Osteoblast (primary cell): ENCODE measurements around the gene ARHGEF26. TPM values are rescaled to one million over a fixed set of nuclear protein-coding genes. Genes with fewer than 3 reads are reported as not detected.
A peak's percentile ranks its signal among the peaks of the same experiment; 100 is the strongest.

Experiments
- DNase-seq: peaks from one replicate; pipeline ENCODE4 v3.0.0; 2011; ENCODE audit warnings: low spot score, mixed read lengths; ENCODE audit not compliant: insufficient read length; ENCODE audit errors: missing footprints
- H2AFZ ChIP-seq: 2 replicates; pipeline ENCODE4 v1.6.0; 2011; ENCODE audit warnings: mild to moderate bottlenecking, low read length
- H3K27ac ChIP-seq: 2 replicates; pipeline ENCODE4 v1.5.1; 2011; ENCODE audit warnings: mild to moderate bottlenecking, low read depth, low read length, moderate library complexity
- H3K27me3 ChIP-seq: 2 replicates; pipeline ENCODE4 v1.6.0; 2012; ENCODE audit warnings: mild to moderate bottlenecking, control low read depth, inconsistent platforms, low read length, moderate library complexity; ENCODE audit not compliant: insufficient read depth
- H3K36me3 ChIP-seq: 2 replicates; pipeline ENCODE4 v1.5.1; 2011; ENCODE audit warnings: mild to moderate bottlenecking, low read length, control low read depth, moderate library complexity; ENCODE audit not compliant: insufficient read depth
- H3K4me1 ChIP-seq: 2 replicates; pipeline ENCODE4 v1.5.1; 2011; ENCODE audit warnings: mild to moderate bottlenecking, low read length, control low read depth, moderate library complexity; ENCODE audit not compliant: insufficient read depth
- H3K4me2 ChIP-seq: 2 replicates; pipeline ENCODE4 v1.6.0; 2011; ENCODE audit warnings: mild to moderate bottlenecking, low read length; ENCODE audit not compliant: insufficient read depth
- H3K4me3 ChIP-seq: fragments of 200-600 bp; sonication (generic); 3 replicates; pipeline ENCODE4 v1.5.1; 2012; ENCODE audit warnings: mild to moderate bottlenecking, low read length, inconsistent platforms; ENCODE audit not compliant: insufficient read depth
- H3K79me2 ChIP-seq: 2 replicates; pipeline ENCODE4 v1.6.0; 2012; ENCODE audit warnings: mild to moderate bottlenecking, low read length, control low read depth, inconsistent platforms; ENCODE audit not compliant: insufficient read depth
- H3K9me3 ChIP-seq: 2 replicates; pipeline ENCODE4 v1.5.1; 2011; ENCODE audit warnings: low read depth, low read length, control low read depth
- H4K20me1 ChIP-seq: 2 replicates; pipeline ENCODE4 v1.6.0; 2012; ENCODE audit warnings: mild to moderate bottlenecking, low read length, control low read depth; ENCODE audit not compliant: insufficient read depth
- total RNA-seq: library from RNA; depleted of rRNA; stranded (reverse); fragments of >200 nt; gene quantifications from 2 replicates; pipeline ENCODE4 v1.2.3, GENCODE V29; 2012
- TF ChIP-seq, protein P1 (sequence below): IDR thresholded peaks from 2 replicates; pipeline ENCODE4 v1.5.1; 2011; ENCODE audit warnings: mild to moderate bottlenecking, low read depth, low read length, moderate library complexity; ENCODE audit errors: extremely low read depth

ARHGEF26 gene
- total RNA-seq, 1 donor: 3.6 TPM

DNA sequence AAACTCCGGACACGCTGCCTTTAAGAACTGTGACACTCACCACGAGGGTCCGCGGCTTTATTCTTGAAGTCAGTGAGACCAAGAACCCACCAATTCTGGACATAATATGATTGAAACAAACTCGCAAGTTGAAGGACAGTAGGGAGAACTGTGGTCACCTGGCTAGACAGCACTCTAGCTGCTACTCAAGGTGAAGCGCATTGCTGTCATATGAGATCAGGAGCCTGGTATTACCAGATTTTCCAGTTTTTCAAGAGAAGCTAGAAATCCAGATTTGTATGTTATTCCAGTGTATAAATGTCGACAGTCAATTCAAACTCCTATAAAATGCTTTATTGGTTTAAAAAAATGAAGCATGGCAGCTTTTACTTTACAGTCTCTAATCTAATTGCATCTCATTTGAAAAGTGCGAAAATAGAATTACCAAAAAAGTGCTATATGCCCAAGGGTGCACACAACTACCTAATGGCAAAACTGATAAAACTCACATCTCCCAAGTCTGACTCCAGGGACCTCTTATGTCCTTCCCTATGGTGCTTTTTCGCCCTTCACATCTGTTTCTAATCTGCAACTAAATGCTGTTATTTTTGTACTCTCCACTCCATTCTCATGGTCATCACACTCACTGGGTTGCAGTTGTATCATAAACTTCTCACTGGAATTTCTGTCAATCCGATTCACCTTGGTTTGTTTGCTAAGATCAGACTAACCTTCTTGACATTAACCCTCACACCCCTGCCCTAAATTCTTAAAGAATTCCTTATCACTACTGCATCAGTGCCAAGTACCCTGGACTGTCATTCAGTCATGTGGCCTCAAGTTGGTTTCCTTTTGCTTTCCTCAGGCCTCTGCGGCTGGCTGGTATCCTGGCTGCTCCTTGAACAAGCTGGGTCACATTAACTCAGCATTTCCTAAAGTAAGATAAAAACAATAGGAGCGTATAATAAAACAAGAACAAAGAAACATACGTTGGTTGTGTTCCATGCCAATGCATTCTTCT, 31.5 kb upstream of the ARHGEF26 start:
- Histone ChIP-seq H2AFZ (no peak overlapping the region), H3K9me3 (no peaks in the 10 kb centered on the region), H3K36me3 (no peaks in the 10 kb centered on the region), H3K4me2 (no peak overlapping the region), H3K4me1 (no peaks in the 10 kb centered on the region), H3K4me3 (no peak overlapping the region), H3K79me2 (no peaks in the 10 kb centered on the region), H3K27me3 (no peaks in the 10 kb centered on the region), H4K20me1 (no peaks in the 10 kb centered on the region), H3K27ac (no peak overlapping the region)
- TF ChIP-seq, protein P1, sequence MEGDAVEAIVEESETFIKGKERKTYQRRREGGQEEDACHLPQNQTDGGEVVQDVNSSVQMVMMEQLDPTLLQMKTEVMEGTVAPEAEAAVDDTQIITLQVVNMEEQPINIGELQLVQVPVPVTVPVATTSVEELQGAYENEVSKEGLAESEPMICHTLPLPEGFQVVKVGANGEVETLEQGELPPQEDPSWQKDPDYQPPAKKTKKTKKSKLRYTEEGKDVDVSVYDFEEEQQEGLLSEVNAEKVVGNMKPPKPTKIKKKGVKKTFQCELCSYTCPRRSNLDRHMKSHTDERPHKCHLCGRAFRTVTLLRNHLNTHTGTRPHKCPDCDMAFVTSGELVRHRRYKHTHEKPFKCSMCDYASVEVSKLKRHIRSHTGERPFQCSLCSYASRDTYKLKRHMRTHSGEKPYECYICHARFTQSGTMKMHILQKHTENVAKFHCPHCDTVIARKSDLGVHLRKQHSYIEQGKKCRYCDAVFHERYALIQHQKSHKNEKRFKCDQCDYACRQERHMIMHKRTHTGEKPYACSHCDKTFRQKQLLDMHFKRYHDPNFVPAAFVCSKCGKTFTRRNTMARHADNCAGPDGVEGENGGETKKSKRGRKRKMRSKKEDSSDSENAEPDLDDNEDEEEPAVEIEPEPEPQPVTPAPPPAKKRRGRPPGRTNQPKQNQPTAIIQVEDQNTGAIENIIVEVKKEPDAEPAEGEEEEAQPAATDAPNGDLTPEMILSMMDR: no peak
- no peak for DNase-seq

DNA sequence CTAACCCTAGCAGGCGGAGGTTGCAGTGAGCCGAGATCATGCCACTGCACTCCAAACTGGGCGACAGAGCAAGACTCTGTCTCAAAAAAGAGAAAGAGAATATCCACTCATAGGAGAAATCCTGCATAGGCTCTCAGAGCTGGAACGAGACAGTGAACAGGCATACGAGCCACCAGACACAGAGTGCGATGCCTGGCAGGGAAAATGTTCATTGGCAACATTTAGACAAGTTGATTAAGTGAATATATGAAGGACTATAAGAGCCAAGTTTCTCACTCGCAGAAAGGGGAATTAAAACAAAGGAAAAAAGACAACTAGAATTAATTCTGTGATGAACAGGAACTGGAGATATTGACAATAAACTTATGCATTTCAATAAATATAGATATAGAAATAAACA, 27.1 kb upstream of the ARHGEF26 start:
- no peak for DNase-seq

GRCh38 chr3:154095832-154096421, 25.3 kb upstream of the ARHGEF26 start:
- TF ChIP-seq, protein P1: peak; percentile 55
- no peak overlapping the region for H3K27ac ChIP-seq
- no peaks in the 10 kb centered on the region for H3K9me3 ChIP-seq
- peak; percentile 54 for DNase-seq
- no peaks in the 10 kb centered on the region for H3K36me3 ChIP-seq
- no peaks in the 10 kb centered on the region for H3K79me2 ChIP-seq
- no peak overlapping the region for H2AFZ ChIP-seq
- no peak overlapping the region for H3K4me2 ChIP-seq
- no peak overlapping the region for H3K4me3 ChIP-seq
- no peaks in the 10 kb centered on the region for H4K20me1 ChIP-seq
- no peaks in the 10 kb centered on the region for H3K4me1 ChIP-seq
- H3K27me3 ChIP-seq: no peaks in the 10 kb centered on the region

More for the DNA sequence above, 27.1 kb upstream of the ARHGEF26 start:
- TF ChIP-seq, protein P1: no peak
- Histone ChIP-seq H3K9me3 (no peaks in the 10 kb centered on the region), H3K79me2 (no peaks in the 10 kb centered on the region), H3K27me3 (no peaks in the 10 kb centered on the region), H3K4me3 (no peak overlapping the region), H3K36me3 (no peaks in the 10 kb centered on the region), H3K4me2 (no peak overlapping the region), H2AFZ (no peak overlapping the region), H4K20me1 (no peaks in the 10 kb centered on the region), H3K4me1 (no peaks in the 10 kb centered on the region), H3K27ac (no peak overlapping the region)

GRCh38 chr3:154098376-154098775, 22.8 kb upstream of the ARHGEF26 start:
- Histone ChIP-seq H2AFZ (peak overlapping the region; percentile 27), H3K4me2 (no peak overlapping the region), H3K27ac (no peak overlapping the region), H4K20me1 (no peaks in the 10 kb centered on the region), H3K4me3 (no peak overlapping the region), H3K36me3 (no peaks in the 10 kb centered on the region), H3K4me1 (no peaks in the 10 kb centered on the region), H3K27me3 (no peaks in the 10 kb centered on the region), H3K9me3 (no peaks in the 10 kb centered on the region), H3K79me2 (no peaks in the 10 kb centered on the region)
- DNase-seq: no peak
- TF ChIP-seq, protein P1: no peak
